HG03135 (cell line): ENCODE results near the gene CCDC181.
"Not testable (repeated sequence)": the region's sequence is repeated elsewhere in the genome, so short reads cannot be mapped to it uniquely, and the experiment has no call there.

Experiments
- ATAC-seq: cut with Tn5 transposase; IDR thresholded peaks from one replicate; pipeline ENCODE4 v1.9.1; 2021; ENCODE audit warnings: mild to moderate bottlenecking, moderate library complexity; ENCODE audit not compliant: unreplicated experiment

The CCDC181 gene

DNA sequence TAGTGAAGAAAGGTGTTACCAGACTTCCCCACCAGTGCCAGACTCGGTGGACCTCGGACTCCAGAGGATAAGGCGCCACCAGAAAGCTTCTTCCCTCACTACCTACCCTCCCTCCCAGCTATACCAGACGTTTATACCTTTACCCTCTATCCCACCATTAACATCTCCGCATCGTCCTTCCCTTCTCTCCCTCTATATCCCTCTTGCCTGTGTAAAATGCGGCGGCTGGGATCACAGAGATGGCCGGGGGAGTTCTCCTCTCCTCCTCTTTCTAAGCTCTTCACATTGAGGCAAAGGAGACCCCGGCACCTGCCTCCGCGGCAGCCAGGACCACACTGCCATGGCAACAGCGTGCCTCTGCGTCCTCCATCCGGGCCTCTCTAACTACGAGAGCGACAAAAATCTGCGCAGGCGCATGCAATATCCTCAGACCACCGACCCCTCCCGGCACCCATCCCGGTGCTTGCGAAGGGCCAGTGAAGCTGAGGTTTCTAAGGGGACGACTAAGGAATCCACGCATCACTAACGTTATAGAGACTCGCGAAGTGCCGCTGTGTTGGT lies at the start of gene CCDC181:
Gene CCDC181, minus strand, starts transcription at position 394 of the 561 bp plus-strand sequence. CDS start 2,547 bp downstream, outside the sequence.
- peak; percentile 57 for ATAC-seq

DNA sequence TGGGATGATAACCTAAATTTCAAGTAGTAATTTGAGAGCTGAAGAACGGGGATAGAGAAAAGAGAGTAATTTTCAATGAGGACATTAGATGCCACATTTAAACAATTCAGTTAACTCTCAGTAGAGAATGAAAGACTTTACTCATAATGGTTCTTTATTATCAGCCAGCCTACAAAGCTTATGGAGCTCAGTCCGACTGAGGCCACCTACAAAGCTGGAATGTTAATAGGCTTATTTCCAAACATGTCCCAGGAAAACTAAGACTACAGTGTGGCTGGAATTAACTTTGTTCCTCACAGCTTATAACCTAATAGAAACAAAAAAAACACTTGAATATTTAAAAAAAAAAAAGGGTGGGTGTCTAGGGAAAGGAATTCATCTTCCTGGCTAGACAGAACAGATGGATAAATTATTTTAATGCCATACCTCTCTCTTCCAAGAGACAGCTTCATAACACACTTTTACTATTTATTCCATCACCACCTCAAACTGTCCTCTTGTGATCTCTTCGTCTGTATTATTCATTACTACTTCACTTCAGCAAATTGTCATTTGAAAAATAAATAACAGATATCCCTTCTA lies 48.6 kb upstream of the CCDC181 start:
- no peak for ATAC-seq

DNA sequence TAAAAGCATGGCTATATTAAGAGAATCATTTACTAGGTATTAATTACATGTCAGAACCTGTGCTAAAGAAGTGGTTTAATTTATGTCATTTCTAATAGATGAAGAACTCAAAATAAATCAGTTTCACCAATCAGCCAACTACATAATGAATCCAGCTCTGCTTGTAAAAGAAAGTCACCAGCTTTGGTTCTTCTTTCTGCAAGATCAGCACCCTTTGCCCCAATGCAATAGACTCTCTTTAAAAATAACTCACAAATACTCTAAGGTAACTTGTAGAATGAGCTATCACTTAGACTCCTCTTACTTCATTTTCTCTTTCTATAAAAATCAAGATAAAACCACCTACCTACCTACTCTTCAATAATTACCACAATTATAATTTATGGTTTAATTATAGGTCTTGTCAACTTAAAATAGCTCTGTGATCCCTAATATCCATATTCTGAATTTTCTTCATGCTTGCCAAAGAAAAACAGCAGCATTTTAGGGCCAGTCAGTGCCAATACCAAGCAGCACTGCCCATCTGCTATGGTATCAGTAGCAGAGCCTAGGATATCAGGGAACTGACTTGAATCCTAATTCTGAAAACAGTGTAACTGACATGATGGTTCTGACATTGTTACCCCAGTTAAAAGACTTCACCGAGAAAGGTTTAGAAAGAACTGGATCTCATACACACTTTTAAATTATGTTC lies 47.2 kb upstream of the CCDC181 start:
- ATAC-seq = no peak

DNA sequence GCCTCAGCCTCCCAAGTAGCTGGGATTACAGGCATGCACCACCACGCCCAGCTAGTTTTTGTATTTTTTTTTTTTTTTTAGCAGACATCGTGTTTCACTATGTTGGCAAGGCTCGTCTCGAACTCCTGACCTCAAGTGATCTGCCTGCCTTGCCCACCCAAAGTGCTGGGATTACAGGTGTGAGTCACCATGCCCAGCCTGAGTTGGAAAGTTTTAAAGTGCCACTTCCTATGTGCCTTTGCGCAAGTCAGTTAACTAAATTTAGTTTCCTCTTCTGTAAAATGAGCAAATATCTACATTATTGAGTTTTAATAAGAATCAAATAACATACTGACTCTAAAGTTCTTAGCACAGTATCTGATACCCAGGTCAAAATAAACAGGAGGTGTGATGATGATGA lies 46.1 kb upstream of the CCDC181 start:
- ATAC-seq = no peak

DNA sequence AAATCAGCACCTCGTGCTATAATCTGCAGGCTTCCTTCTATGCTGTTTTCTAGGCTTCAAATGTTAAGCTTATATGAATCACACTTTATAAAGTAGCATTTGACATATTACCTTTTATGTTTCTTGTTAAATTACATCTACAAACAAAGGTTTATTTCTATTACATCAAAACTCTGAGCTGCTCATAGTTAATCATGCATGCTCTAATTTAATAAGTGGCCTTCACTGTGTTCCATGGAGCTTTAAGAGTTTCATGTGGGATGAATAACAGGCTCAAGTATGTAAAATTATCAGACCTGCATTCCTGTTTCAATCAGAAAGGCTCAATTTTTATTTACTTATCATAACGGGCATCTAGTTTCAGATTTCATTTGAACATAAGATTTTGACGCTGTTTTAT lies 45.5 kb upstream of the CCDC181 start:
- ATAC-seq = no peak

DNA sequence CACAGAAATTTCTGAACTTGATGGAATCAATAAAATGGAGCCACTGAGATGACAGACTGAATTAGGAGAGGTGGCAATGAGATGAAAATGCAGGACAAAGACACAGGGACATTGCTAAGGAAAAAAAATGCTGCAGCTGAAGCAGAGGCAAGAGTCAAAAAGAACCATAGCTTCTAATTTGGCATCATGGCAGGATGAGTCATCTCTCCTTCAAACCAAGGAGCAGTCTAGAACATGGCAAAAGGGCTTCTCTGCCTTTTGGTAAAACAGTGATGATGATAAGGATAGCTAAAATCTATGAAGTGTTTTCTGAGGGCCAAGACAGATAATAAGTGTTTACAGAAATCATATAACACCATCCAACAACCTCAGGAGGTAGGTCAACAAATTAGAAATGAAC lies 41.7 kb upstream of the CCDC181 start:
- no peak for ATAC-seq

DNA sequence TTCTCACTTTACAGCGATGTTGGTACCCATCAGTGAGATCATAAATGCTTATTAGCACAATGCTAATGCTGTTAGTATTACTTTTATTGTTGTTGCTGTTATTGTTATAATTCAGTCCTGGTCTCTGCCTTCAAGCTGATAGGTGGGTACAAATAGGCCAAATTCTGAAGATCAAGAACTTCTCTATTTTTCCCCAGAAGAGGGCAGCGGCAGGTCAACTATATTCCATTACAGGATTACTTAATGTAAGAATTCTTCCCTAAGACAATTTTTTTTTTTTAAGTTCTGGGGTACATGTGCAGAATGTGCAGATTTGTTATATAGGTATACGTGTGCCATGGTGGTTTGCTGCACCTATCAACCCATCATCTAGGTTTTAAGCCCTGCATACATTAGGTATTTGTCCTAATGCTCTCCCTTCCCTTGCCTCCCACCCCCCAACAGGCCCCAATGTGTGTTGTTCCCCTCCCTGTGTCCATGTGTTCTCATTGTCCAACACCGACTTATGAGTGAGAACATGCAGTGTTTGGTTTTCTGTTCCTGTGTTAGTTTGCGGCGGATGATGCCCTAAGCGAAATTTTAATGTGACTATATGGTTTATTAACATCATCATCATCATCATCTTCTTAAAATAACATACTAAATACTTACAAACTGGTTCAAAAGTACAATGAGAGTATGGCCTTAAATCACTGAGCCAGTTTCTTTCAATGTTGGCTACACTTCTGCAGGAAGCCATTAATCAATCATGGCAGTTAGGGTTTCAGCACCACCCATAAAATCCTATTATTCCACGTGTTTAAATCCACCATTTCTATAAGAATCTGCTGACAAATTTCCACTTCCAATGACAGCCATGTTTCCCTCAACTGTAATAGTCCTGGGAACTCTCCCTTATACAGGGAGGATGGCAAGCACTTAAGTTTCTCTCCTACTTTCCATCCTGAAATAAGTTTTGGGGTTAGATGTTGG lies 39.3 kb upstream of the CCDC181 start:
- ATAC-seq = no peak

DNA sequence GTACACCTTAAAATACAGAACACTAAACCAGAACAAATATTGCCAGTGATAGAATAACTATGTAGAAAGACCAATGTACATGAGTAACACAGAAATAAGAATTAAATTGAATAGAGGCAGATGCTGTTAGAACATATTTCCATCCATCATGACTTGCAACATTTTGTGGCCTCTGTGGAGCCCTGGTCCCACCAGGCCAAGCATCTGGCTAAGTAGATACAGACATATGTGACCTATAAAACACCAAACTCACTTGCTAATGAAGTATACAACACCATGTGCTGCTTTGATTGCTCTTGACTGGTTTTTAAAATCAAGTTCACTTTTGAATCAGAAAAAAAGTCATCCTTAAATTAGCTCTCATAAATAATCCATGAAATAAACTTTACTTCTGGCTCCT lies 38.0 kb upstream of the CCDC181 start:
- no peak for ATAC-seq

DNA sequence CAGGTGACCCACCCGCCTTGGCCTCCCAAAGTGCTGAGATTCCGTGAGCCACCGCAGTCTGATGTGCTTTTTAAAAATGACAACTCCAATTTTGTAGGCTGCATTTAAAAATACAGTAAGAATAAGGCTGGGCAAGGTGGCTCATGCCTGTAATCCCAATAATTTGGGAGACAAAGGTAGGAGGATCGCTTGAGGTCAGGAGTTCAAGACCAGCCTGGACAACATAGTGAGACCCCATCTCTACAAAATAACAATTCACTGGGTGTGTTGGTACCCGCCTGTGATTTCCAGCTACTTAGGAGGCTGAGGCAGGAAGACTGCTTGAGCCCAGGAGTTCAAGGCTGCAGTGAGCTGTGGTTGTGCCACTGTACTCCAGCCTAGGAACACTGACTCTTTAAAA lies 35.1 kb upstream of the CCDC181 start:
- ATAC-seq = no peak

DNA sequence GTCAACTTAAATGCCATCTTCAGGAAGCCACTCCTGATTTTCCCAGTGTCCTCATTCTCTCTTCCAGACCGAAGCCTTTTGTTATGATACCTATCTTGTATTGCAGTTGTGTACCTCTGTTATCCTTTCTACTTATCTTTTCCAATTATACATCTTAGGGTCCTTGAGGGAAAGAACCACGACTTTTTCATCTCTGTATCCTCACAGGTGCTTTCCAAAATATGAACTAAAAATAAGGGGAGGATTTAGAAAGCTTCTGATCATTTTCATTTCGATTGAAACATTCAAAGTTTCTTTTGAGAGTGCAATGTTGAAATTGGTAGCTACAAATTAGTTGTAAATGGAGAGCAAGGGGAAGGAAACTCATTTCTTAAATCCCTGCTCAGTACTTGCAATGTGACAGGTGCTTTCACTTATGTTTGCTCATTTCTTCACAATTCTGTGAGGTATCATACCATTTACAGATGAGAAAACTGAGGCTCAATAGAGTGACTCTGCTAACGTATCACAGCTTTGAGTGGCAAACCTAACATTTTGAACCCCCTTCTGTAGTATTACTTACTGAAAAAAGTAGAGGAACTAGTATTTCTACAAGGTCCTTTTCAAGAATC lies 34.2 kb upstream of the CCDC181 start:
- no peak for ATAC-seq

DNA sequence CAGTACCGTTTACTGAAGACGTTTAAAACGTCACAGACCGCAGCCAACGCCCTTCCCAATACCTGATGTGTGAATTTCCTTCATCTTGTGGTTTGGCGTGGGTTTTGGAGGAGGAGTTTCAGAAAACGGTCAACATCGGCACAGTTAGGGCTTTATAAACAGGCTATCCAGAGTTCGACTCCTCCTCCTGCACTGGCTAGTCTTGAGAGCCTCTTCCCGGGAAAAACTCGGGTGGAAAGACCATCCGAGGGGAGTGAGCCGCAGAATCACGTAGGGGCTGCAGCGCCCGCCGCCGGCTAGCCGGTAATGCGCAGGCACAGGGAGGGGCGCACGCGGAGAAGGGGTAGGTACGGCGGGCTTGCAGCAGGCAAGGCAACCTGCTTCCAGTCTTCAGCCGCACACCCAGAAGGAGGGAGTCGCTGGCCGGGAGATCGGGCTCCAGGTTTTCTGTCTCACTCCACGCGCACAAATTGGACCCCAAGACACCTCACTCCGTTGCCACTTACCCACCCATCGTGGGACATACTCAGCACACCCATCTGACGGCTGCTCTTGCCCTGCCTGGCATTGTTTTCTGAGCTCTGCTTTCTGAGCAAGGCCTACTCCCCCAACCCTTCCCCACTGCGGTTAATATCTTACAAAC lies 33.0 kb upstream of the CCDC181 start:
- ATAC-seq = no peak

DNA sequence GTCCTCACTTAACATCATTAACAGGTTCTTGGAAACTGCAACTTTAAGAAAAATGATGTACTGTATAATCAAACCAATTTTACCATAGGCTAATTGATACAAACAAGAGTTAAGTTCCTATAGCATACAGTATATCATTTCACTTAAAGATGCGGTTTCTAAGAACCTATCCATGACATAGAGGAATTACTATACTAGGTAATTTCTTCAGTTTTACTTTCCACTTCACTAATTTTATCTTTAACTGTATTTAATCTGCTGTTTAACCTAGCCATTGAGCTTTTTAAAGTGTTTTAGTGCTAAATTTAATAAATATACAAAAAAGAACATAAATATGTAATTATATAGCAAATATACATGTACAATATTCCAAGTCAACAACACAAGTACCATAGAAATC lies 30.2 kb upstream of the CCDC181 start:
- ATAC-seq = no peak

DNA sequence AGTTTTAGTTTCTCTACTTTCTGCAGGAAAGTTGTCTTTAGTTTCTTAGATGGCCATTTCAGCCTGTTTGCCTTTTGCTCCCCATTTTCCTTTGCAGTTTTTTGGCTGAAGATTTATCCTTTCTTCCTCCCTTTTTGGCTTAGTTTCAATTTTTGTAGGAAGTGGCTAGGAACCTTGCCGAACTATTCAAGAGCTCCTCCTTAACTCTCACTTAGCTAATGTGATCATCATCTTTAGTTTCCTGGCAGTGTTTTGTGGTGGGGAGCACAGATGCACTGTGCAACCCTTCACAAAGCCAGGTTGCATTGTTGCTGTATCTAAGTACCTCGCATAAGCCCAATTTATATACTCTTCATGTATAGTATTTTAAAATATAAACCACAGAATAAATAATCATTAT lies 28.8 kb upstream of the CCDC181 start:
- no peak for ATAC-seq

DNA sequence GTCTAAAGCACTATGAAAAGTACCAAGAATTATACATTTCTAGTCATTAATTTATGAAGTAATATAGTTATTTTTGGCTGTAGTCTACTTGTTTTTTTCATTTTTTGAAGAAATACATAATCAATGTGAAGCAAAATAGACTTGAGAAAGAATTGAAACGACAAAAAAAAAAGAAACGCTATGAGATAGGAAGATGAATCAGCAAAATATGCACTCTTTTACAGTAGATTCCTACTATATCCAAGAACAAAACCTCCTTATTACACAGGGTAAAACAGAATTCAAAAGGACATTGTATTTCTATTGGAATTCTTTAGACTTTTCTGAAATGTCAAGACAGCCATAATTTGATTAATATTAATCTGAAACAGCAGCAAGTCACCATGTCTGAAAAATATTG lies 25.6 kb upstream of the CCDC181 start:
- no peak for ATAC-seq

DNA sequence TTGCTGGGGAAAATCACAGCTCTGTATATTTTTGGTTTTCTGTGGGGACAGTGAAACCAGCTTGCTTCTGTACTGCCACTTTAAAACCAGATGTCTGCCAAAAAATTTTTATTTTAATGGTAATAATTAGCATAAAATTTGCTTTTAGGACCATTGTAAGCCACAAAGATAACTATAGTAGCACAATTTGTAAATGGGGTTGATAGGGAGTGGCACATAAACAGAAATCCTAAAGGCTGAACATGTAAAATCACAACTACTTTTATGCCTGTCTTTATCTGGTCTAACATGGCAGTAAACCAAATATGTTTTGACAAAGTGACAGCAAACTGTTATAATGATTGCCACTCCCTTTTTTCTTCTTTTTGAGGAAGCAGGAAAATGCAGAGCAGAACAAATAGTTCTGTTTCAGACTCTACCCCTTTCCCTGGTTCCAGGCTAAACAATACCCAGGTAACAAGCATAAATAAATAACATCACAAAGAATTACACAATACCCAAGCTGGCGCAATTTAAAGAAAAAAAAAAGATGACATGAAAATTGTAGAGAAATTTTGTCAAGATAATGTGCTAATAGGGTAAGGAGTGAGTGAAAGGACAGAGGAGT lies 24.0 kb upstream of the CCDC181 start:
- ATAC-seq = no peak

DNA sequence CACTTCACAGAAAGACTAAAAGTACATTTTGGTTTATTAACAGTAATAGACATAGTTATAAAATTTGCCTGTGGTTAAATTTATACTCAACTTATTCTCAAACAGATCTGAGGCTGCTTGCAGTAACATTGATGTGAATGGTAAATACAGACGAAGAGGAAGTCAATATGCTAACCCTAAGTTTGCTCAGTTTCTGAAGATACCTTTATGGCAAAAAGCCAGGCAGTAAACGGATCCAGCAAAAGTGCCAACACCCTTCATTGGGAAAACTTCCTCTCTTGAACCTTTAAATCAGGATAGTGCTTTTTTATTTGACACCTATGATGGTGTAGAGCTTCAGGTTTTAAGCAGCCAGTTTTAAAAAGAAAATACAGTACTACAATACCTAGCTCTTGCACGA lies 16.6 kb upstream of the CCDC181 start:
- no peak for ATAC-seq

DNA sequence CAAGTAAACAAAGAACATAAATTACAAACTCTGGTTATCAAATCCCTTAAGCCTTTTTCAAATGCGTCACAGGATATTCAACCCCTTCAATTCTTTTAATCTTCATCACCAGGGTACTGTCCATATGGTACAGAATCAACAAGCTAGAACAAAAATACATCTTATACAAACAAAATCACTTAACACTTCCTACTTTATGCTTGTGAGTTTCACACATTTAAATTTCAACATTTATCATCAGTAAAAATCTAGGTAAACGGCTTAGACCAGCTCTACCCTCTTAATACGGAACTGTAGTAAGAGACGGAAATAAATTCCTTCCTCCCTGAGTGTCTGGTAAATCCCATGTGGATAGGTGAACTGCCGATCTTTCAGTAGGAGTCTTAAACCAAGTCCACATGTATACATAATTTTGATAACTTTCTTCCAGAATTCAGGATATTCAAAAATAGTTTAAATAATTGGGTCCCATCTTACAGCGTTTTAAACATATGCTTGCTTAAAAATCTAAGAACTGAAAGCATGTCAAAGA lies 1.0 kb downstream of the CCDC181 start:
- ATAC-seq = no peak

DNA sequence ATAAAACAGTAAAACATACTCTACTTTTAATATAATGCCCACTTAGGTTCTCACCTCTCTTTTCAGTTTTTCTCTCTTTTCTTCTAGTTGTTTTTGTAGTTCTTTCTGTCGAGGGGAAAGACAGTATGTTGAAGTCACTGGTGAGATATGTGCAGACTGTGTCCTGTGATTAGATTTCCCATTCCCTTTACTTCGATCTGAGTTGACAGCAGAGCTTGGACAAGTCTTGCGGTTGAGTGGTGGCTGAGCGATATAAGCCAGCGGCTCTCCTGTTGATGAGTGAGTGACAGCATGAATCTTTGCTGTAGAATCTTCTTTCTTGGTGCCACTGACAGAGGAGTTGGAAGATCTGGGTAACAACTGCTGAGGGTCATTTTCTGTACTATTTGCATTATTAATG lies 6.0 kb downstream of the CCDC181 start:
- ATAC-seq = no peak

DNA sequence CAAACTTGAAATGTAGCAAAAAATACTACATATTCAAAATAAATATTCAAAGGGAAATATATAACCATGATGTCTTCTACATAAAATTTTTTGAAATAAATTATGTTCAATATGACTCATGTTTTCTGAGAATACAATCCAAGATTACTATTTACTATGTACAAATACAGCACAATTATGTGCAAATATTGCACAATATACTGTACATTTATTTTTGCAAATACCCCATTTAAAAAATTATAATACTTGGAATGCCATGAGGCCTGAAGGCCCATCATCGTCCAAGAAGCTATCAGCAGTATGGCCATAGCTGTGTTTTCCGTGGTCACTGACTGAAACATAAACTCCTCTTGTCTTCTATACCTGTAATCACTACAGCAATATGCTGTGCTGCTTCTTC lies 12.3 kb downstream of the CCDC181 start:
- ATAC-seq = no peak

DNA sequence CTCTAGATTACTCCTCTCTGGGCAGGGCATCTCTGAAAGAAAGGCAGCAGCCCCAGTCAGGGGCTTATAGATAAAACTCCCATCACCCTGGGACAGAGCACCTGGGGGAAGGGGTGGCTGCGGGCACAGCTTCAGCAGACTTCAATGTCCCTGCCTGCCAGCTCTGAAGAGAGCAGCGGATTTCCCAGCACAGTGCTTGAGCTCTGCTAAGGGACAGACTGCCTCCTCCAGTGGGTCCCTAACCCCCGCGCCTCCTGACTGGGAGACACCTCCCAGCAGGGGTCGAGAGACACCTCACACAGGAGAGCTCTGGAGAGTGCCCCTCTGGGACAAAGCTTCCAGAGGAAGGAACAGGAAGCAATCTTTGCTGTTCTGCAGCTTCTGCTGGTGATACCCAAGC lies 18.9 kb downstream of the CCDC181 start:
- not testable (repeated sequence) for ATAC-seq
